Tibial nerve (tissue), 4 donors: Measurements from ENCODE around the gene CADPS. TPM values are rescaled to one million over a fixed set of nuclear protein-coding genes. Genes with fewer than 3 reads are reported as not detected.

Experiments
- DNase-seq, 2 donors: peaks; one replicate each; pipeline ENCODE4 v3.0.0-alpha.2; 2019; ENCODE audit warnings: low spot score in 2 of 2
- H3K27ac ChIP-seq, 4 donors: fragments of 200-600 bp; sonication (generic) in 3 of 4; one replicate each; pipeline ENCODE4 v1.5.1; 2017 to 2019; ENCODE audit warnings: mild to moderate bottlenecking in 1 of 4
- H3K27me3 ChIP-seq, 2 donors: fragments of 200-600 bp; sonication (generic) in 1 of 2; one replicate each; pipeline versions ENCODE4 v1.5.1 to v1.6.0; 2017 to 2019
- H3K36me3 ChIP-seq, 3 donors: fragments of 200-600 bp; sonication (generic); one replicate each; pipeline ENCODE4 v1.5.1; 2018 to 2019
- H3K4me1 ChIP-seq, 4 donors: fragments of 200-600 bp; sonication (generic) in 3 of 4; one replicate each; pipeline ENCODE4 v1.5.1; 2017 to 2019
- H3K4me3 ChIP-seq, 4 donors: fragments of 200-600 bp; sonication (generic) in 3 of 4; one replicate each; pipeline ENCODE4 v1.5.1; 2017 to 2019; ENCODE audit warnings: mild to moderate bottlenecking in 1 of 4, moderate library complexity in 1 of 4
- H3K9me3 ChIP-seq, 4 donors: fragments of 200-600 bp; sonication (generic) in 3 of 4; one replicate each; pipeline ENCODE4 v1.5.1; 2017 to 2019
- EP300 ChIP-seq, 2 donors: sonication (generic); formaldehyde crosslinking; IDR thresholded peaks; one replicate each; pipeline ENCODE4 v1.6.1; 2017; ENCODE audit warnings: antibody characterized with exemption in 2 of 2, mild to moderate bottlenecking in 1 of 2
- POLR2A ChIP-seq, 2 donors: fragments of 450-650 bp; IDR thresholded peaks; one replicate each; pipeline ENCODE4 v1.6.1; 2017; ENCODE audit warnings: antibody characterized with exemption in 2 of 2, mild to moderate bottlenecking in 2 of 2, moderate library complexity in 2 of 2
- WGBS, 2 donors: methylation state at CpG; one replicate each; pipeline ENCODE4 v1.1.5; 2018; 5-methylcytosine and 5-hydroxymethylcytosine counted together
- total RNA-seq, 4 donors: library from RNA; depleted of rRNA; stranded (reverse); fragments of >200 nt; gene quantifications; one replicate each; pipeline ENCODE4 v1.1.0, GENCODE V29; 2016
- TF ChIP-seq, protein P1 (sequence below), 5 experiments: fragments of 200-600 bp in 3 of 5; fragments of 450-650 bp in 2 of 5; sonication (generic) in 3 of 5; IDR thresholded peaks; one replicate each; pipeline ENCODE4 v1.5.1; 2016 to 2019; ENCODE audit warnings: antibody characterized with exemption in 5 of 5, mild to moderate bottlenecking in 3 of 5, moderate library complexity in 2 of 5

The CADPS gene
- total RNA-seq, 4 donors from 2014 or later = 16.2 to 16.7 TPM; not detected in 2

DNA sequence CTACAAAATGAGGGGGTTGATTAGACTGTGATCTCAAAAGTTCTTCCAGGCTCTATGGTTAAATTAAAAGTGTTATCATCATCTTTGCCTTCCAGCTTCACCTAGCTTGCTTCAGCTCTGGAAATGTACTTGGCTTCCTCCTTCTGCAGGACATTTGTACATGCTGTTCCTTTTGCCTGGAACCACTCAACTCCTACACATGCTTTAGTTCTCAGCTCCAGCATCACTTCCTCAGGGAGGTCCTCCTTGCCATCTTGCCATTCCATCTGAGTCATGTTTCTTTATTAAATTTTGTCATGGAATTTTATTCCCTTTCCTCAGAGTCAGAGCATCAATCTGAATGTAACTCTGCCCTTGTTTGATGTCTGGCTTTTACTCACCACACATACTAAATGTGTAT, 343.2 kb downstream of the CADPS start:
- Histone ChIP-seq H3K27me3 (no peaks in the 10 kb centered on the region), H3K9me3 (no peaks in the 10 kb centered on the region), H3K4me3 (no peak overlapping the region), H3K36me3 (no peaks in the 10 kb centered on the region), H3K4me1 (no peaks in the 10 kb centered on the region), H3K27ac (no peak overlapping the region)
- TF ChIP-seq, protein P1, sequence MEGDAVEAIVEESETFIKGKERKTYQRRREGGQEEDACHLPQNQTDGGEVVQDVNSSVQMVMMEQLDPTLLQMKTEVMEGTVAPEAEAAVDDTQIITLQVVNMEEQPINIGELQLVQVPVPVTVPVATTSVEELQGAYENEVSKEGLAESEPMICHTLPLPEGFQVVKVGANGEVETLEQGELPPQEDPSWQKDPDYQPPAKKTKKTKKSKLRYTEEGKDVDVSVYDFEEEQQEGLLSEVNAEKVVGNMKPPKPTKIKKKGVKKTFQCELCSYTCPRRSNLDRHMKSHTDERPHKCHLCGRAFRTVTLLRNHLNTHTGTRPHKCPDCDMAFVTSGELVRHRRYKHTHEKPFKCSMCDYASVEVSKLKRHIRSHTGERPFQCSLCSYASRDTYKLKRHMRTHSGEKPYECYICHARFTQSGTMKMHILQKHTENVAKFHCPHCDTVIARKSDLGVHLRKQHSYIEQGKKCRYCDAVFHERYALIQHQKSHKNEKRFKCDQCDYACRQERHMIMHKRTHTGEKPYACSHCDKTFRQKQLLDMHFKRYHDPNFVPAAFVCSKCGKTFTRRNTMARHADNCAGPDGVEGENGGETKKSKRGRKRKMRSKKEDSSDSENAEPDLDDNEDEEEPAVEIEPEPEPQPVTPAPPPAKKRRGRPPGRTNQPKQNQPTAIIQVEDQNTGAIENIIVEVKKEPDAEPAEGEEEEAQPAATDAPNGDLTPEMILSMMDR (IDR thresholded peaks at IDR 0.05) = no peak
- TF ChIP-seq EP300 (IDR thresholded peaks at IDR 0.05) (no peak), POLR2A (IDR thresholded peaks at IDR 0.05) (no peak)
- DNase-seq = no peak

DNA sequence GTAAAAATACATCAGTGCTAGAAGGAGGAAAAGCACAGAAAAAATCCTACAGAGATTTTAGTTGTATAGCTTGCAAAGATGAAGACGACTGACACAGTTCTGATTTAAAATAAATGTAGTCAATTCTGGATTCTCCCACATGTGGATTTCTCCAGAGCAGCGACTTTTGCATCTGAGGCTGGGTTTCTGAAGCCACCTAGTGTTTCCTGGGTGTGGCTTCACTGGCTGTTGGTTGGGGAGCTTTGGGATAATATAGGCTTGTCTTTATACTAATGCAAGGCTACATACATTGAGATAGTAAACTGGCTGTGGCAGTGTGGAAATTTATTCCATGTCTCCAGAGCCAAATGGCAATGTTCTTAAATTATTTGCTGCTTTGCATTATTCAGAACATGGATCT, 343.7 kb downstream of the CADPS start:
- WGBS, 2 donors = 35 to 44% methylated on average over 2 of the region's 2 CpGs
- no peak overlapping the region for H3K4me3 ChIP-seq
- H3K36me3 ChIP-seq = no peaks in the 10 kb centered on the region
- no peak overlapping the region for H3K27ac ChIP-seq
- H3K9me3 ChIP-seq = no peaks in the 10 kb centered on the region
- H3K4me1 ChIP-seq = no peaks in the 10 kb centered on the region
- H3K27me3 ChIP-seq = no peaks in the 10 kb centered on the region
- TF ChIP-seq, protein P1 (IDR thresholded peaks at IDR 0.05) = no peak
- TF ChIP-seq EP300 (IDR thresholded peaks at IDR 0.05) (no peak), POLR2A (IDR thresholded peaks at IDR 0.05) (no peak)
- DNase-seq = no peak

DNA sequence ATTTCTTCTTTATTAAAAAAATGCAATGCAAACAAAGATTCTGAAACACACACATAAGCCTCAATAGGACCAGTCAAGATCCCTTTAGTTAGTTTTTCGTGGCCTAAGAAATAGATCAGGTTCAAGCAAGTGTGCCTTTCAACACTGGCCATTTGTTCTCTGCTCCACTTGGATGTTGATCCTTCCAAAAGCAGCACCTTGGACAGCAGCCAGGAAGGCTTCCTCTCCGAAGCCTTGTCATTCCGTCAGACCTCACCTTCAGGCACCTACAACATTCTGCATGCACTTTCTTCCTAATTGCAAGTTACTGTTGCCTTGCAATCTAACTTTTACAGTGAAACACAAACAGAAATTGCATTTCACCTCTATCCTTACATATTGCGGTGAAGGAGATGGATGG, 346.0 kb downstream of the CADPS start:
- WGBS, 2 donors = 26 to 29% methylated on average over 4 of the region's 4 CpGs
- TF ChIP-seq, protein P1 (IDR thresholded peaks at IDR 0.05) = no peak
- TF ChIP-seq EP300 (IDR thresholded peaks at IDR 0.05) (no peak), POLR2A (IDR thresholded peaks at IDR 0.05) (no peak)
- peak in 1 of 2 donors; percentile 8 for DNase-seq

DNA sequence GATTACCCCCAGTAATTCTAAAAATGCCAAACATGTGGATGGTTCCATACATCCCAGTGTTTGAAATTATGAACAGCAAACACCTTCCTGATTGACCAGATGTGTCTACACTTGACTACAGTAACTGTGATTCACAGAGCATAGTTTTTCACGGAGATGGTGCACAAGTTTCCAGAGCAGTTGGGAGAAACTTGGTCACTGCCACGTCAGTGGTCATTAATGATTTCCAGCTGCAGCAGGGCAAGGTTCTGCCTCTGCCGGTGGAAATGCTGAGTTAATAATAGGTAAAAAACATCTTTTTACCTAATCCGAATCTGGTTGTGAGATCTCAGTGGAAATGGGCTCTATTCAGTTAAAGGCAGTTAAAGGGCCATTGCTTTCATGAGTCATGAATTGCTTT, 347.7 kb downstream of the CADPS start:
- Histone ChIP-seq H3K27me3 (no peaks in the 10 kb centered on the region), H3K4me1 (no peaks in the 10 kb centered on the region), H3K4me3 (no peak overlapping the region), H3K9me3 (no peaks in the 10 kb centered on the region), H3K36me3 (no peaks in the 10 kb centered on the region), H3K27ac (no peak overlapping the region)
- no peak for DNase-seq
- no peak for TF ChIP-seq EP300 (IDR thresholded peaks at IDR 0.05)
- no peak for TF ChIP-seq POLR2A (IDR thresholded peaks at IDR 0.05)
- TF ChIP-seq, protein P1 (IDR thresholded peaks at IDR 0.05) = no peak
- WGBS, 2 donors = 53 to 54% methylated on average over 4 of the region's 4 CpGs

More for the DNA sequence above, 346.0 kb downstream of the CADPS start:
- Histone ChIP-seq H3K36me3 (no peaks in the 10 kb centered on the region), H3K27me3 (no peaks in the 10 kb centered on the region), H3K9me3 (no peaks in the 10 kb centered on the region), H3K4me3 (no peak overlapping the region), H3K27ac (no peak overlapping the region), H3K4me1 (no peaks in the 10 kb centered on the region)

DNA sequence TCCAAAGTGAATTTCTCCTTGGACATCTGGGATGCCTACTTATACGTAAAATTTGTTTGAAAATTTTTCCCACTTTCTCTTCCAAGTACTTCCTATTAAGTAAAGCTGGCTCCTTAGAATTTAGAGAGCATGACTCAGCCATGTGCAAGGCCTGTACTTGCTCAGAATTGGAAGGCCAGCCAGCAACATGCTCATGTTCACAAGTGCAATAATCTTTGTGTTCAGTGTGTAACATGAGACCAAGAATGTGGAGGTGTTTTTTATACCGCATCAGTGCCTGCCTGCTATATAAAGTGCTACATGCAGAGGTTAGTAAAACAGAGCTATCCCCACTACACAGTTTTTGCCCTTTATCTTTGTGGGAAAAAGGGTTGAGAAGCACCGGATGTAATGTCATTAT, 349.9 kb downstream of the CADPS start:
- Histone ChIP-seq H3K36me3 (no peaks in the 10 kb centered on the region), H3K27me3 (no peaks in the 10 kb centered on the region), H3K4me3 (no peak overlapping the region), H3K9me3 (no peaks in the 10 kb centered on the region), H3K4me1 (no peaks in the 10 kb centered on the region), H3K27ac (no peak overlapping the region)
- TF ChIP-seq EP300 (IDR thresholded peaks at IDR 0.05) (no peak), POLR2A (IDR thresholded peaks at IDR 0.05) (no peak)
- TF ChIP-seq, protein P1 (IDR thresholded peaks at IDR 0.05) = no peak
- 47 to 56% methylated on average over 3 of the region's 3 CpGs for WGBS, 2 donors
- no peak for DNase-seq
